ENCODE data around the gene ANKRD18A. TPM values are rescaled to one million over a fixed set of nuclear protein-coding genes. Genes with fewer than 3 reads are reported as not detected.

Gene ANKRD18A
- total and polyA plus RNA-seq, 2 of the 13 experiments (the other 11 are each of a cell fraction or from before 2014, with no cell fraction given): 5.9 to 7.6 TPM

DNA sequence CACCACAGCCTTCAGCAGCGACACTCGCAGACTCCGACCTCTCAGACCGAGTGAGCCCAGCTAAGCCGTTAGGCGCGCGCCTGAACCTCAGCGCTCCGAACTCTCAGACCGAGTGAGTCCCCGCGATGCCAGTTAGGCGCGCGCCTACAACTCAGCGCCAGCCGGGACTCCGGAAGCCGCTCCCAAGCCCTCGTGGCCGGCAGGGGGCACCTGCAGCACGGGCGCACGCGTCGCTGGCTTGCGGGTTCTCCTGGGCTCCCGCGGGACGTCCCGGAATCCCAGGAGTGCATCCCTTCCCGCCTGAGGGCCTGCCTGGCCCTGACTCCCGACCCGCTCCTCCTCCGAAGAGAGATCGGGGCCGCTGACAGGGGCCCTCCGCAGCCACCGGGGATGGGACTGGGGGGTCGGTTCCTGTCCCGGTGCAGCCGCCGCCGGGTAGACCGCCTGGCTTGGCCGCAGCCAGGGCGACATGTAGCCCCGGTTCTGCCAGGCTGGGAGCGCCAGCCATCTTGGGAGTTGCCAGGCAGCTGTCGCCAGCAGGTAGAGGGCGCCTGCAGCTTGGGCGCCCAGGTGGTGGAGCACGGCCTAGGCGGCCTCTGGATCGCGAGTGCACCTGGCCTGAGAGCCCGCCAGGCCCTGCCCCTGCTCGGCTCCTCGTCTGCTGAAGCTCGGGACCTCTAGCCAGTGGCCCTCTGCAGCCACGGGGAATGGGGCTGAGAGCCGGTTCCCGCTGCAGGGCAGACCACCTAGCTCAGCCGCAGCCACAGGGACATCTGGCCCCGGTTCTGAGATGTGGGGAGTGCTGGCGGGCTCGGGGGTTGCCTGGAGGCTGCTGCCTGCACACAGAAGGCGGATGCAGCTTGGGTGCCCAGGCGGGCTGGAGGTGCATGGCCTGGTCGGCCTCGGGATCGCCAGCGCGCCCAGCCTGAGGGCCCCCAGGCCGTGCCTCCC lies at the start of gene ANKRD18A (continued):
- TF ChIP-seq, protein P1, sequence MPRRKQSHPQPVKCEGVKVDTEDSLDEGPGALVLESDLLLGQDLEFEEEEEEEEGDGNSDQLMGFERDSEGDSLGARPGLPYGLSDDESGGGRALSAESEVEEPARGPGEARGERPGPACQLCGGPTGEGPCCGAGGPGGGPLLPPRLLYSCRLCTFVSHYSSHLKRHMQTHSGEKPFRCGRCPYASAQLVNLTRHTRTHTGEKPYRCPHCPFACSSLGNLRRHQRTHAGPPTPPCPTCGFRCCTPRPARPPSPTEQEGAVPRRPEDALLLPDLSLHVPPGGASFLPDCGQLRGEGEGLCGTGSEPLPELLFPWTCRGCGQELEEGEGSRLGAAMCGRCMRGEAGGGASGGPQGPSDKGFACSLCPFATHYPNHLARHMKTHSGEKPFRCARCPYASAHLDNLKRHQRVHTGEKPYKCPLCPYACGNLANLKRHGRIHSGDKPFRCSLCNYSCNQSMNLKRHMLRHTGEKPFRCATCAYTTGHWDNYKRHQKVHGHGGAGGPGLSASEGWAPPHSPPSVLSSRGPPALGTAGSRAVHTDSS (CRISPR knock-in tag; conservative IDR thresholded peaks at IDR 0.05): no peak
- TF ChIP-seq ZNF335 (CRISPR knock-in tag; IDR thresholded peaks at IDR 0.05): no peak
- peak; percentile 80; the same call in 1 of the 2 replicates for TF ChIP-seq ZBTB3 (CRISPR knock-in tag; IDR thresholded peaks at IDR 0.05; ENCODE audit: borderline replicate concordance, low read depth)
- TF ChIP-seq ZNF558 (CRISPR knock-in tag; IDR thresholded peaks at IDR 0.05; ENCODE audit: borderline replicate concordance): peak; percentile 96
- no peak for TF ChIP-seq TAF15 (IDR thresholded peaks at IDR 0.05; ENCODE audit: low read depth, low read length, poor library complexity, severe bottlenecking)
- TF ChIP-seq ZSCAN30 (CRISPR knock-in tag; IDR thresholded peaks at IDR 0.05): no peak
- TF ChIP-seq, protein P2, sequence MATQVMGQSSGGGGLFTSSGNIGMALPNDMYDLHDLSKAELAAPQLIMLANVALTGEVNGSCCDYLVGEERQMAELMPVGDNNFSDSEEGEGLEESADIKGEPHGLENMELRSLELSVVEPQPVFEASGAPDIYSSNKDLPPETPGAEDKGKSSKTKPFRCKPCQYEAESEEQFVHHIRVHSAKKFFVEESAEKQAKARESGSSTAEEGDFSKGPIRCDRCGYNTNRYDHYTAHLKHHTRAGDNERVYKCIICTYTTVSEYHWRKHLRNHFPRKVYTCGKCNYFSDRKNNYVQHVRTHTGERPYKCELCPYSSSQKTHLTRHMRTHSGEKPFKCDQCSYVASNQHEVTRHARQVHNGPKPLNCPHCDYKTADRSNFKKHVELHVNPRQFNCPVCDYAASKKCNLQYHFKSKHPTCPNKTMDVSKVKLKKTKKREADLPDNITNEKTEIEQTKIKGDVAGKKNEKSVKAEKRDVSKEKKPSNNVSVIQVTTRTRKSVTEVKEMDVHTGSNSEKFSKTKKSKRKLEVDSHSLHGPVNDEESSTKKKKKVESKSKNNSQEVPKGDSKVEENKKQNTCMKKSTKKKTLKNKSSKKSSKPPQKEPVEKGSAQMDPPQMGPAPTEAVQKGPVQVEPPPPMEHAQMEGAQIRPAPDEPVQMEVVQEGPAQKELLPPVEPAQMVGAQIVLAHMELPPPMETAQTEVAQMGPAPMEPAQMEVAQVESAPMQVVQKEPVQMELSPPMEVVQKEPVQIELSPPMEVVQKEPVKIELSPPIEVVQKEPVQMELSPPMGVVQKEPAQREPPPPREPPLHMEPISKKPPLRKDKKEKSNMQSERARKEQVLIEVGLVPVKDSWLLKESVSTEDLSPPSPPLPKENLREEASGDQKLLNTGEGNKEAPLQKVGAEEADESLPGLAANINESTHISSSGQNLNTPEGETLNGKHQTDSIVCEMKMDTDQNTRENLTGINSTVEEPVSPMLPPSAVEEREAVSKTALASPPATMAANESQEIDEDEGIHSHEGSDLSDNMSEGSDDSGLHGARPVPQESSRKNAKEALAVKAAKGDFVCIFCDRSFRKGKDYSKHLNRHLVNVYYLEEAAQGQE (IDR thresholded peaks at IDR 0.05; ENCODE audit: borderline replicate concordance in 1 of 2, low read depth in 1 of 2, low read length in 2 of 2): no peak
- no peak for TF ChIP-seq ZNF468 (CRISPR knock-in tag; IDR thresholded peaks at IDR 0.05)
- TF ChIP-seq, protein P3, sequence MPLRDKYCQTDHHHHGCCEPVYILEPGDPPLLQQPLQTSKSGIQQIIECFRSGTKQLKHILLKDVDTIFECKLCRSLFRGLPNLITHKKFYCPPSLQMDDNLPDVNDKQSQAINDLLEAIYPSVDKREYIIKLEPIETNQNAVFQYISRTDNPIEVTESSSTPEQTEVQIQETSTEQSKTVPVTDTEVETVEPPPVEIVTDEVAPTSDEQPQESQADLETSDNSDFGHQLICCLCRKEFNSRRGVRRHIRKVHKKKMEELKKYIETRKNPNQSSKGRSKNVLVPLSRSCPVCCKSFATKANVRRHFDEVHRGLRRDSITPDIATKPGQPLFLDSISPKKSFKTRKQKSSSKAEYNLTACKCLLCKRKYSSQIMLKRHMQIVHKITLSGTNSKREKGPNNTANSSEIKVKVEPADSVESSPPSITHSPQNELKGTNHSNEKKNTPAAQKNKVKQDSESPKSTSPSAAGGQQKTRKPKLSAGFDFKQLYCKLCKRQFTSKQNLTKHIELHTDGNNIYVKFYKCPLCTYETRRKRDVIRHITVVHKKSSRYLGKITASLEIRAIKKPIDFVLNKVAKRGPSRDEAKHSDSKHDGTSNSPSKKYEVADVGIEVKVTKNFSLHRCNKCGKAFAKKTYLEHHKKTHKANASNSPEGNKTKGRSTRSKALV (CRISPR knock-in tag; IDR thresholded peaks at IDR 0.05): peak; percentile 96
- TF ChIP-seq ZNF431 (CRISPR knock-in tag; IDR thresholded peaks at IDR 0.05; ENCODE audit: borderline replicate concordance, low read depth): peak; percentile 71; the same call in 1 of the 2 replicates
- no peak for TF ChIP-seq MIXL1 (CRISPR knock-in tag; IDR thresholded peaks at IDR 0.05)
- TF ChIP-seq, protein P4, sequence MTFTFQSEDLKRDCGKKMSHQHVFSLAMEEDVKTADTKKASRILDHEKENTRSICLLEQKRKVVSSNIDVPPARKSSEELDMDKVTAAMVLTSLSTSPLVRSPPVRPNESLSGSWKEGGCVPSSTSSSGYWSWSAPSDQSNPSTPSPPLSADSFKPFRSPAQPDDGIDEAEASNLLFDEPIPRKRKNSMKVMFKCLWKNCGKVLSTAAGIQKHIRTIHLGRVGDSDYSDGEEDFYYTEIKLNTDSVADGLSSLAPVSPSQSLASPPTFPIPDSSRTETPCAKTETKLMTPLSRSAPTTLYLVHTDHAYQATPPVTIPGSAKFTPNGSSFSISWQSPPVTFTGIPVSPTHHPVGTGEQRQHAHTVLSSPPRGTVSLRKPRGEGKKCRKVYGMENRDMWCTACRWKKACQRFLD (CRISPR knock-in tag; IDR thresholded peaks at IDR 0.05; ENCODE audit: borderline replicate concordance): 0 out of 2 replicates have a peak, but pooled peaks have one; percentile 54
- TF ChIP-seq ZKSCAN5 (CRISPR knock-in tag; IDR thresholded peaks at IDR 0.05): no peak
- peak; percentile 84; the same call in 1 of the 2 replicates for TF ChIP-seq ZMYM4 (CRISPR knock-in tag; IDR thresholded peaks at IDR 0.05)
- TF ChIP-seq EED (CRISPR knock-in tag; IDR thresholded peaks at IDR 0.05): peak; percentile 37; the same call in 1 of the 2 replicates
- TF ChIP-seq ZNF891 (CRISPR knock-in tag; IDR thresholded peaks at IDR 0.05): no peak
- TF ChIP-seq ZNF260 (CRISPR knock-in tag; IDR thresholded peaks at IDR 0.05; ENCODE audit: borderline replicate concordance, low read depth): no peak
